ENCODE measurements around the gene ADAMTS9. TPM values are rescaled to one million over a fixed set of nuclear protein-coding genes. Genes with fewer than 3 reads are reported as not detected.

The ADAMTS9 gene
- total and polyA plus RNA-seq, 8 donors = 5.5 to 107 (median 30.5) TPM

- no peak for DNase-seq
- H3K4me3 ChIP-seq = no peak overlapping the region
- H3K27me3 ChIP-seq = no peaks in the 10 kb centered on the region
- TF ChIP-seq CTCF (IDR thresholded peaks at IDR 0.05) (peak in 4 of 7 experiments; percentile 9 to 34 (median 22)), EP300 (IDR thresholded peaks at IDR 0.05) (no peak)
- H3K4me1 ChIP-seq = peaks cover 0 to 11% (median 0%) of the 10 kb centered on the region in 4 donors
- H3K9me3 ChIP-seq = no peaks in the 10 kb centered on the region
- intact Hi-C loops (cut with DNase I; ENCODE audit: low total_unique reads) = no loop called here
- no peak overlapping the region for H3K27ac ChIP-seq
- no peaks in the 10 kb centered on the region for H3K36me3 ChIP-seq
- whole genome bisulfite sequencing, 5 donors = 63 to 78% (median 72%) methylated on average over 5 of the region's 5 CpGs
Observed at GRCh38 chr3:64717872-64718613, 30.2 kb upstream of the ADAMTS9 start.

GRCh38 chr3:64717411-64717810 lies 29.6 kb upstream of the ADAMTS9 start:
- WGBS, 5 donors = 82 to 87% (median 85%) methylated on average over 3 of the region's 3 CpGs
- no peak for TF ChIP-seq CTCF (IDR thresholded peaks at IDR 0.05)
- TF ChIP-seq POLR2A (IDR thresholded peaks at IDR 0.05) = no peak
- TF ChIP-seq EP300 (IDR thresholded peaks at IDR 0.05) = no peak
- no peak for TF ChIP-seq POLR2AphosphoS5 (IDR thresholded peaks at IDR 0.05)
- no peak overlapping the region for H3K4me3 ChIP-seq

GRCh38 chr3:64716110-64716710 lies 28.4 kb upstream of the ADAMTS9 start:
- Histone ChIP-seq H3K27ac (no peak overlapping the region), H3K9me3 (no peaks in the 10 kb centered on the region), H3K27me3 (no peaks in the 10 kb centered on the region), H3K4me1 (peaks cover 0 to 11% (median 0%) of the 10 kb centered on the region in 4 donors), H3K36me3 (no peaks in the 10 kb centered on the region), H3K4me3 (no peak overlapping the region)
- intact Hi-C loops (cut with DNase I; ENCODE audit: low total_unique reads) = no loop called here
- no peak for DNase-seq
- WGBS, 5 donors = 69 to 89% (median 82%) methylated on average over 8 of the region's 8 CpGs
- TF ChIP-seq POLR2A (IDR thresholded peaks at IDR 0.05) (no peak), POLR2AphosphoS5 (IDR thresholded peaks at IDR 0.05) (no peak), CTCF (IDR thresholded peaks at IDR 0.05) (no peak), EP300 (IDR thresholded peaks at IDR 0.05) (no peak)

More at GRCh38 chr3:64717411-64717810, 29.6 kb upstream of the ADAMTS9 start:
- intact Hi-C loops (cut with DNase I; ENCODE audit: low total_unique reads) = no loop called here
- no peaks in the 10 kb centered on the region for H3K27me3 ChIP-seq
- no peaks in the 10 kb centered on the region for H3K9me3 ChIP-seq
- no peak overlapping the region for H3K27ac ChIP-seq
- H3K36me3 ChIP-seq = no peaks in the 10 kb centered on the region
- H3K4me1 ChIP-seq = peaks cover 0 to 11% (median 0%) of the 10 kb centered on the region in 4 donors
- no peak for DNase-seq

- WGBS, 5 donors = 80 to 86% (median 83%) methylated on average over 9 of the region's 9 CpGs
- DNase-seq = no peak
- Histone ChIP-seq H3K27ac (no peak overlapping the region), H3K36me3 (no peaks in the 10 kb centered on the region), H3K4me3 (no peak overlapping the region), H3K27me3 (no peaks in the 10 kb centered on the region), H3K9me3 (no peaks in the 10 kb centered on the region), H3K4me1 (peaks cover 0 to 11% (median 0%) of the 10 kb centered on the region in 4 donors)
- no peak for TF ChIP-seq EP300 (IDR thresholded peaks at IDR 0.05)
- no peak for TF ChIP-seq POLR2A (IDR thresholded peaks at IDR 0.05)
- TF ChIP-seq POLR2AphosphoS5 (IDR thresholded peaks at IDR 0.05) = no peak
- no peak for TF ChIP-seq CTCF (IDR thresholded peaks at IDR 0.05)
- intact Hi-C loops (cut with DNase I; ENCODE audit: low total_unique reads) = no loop called here
Observed at GRCh38 chr3:64715211-64715982, 27.6 kb upstream of the ADAMTS9 start.
